ENCODE results near the gene RFLNA. TPM values are rescaled to one million over a fixed set of nuclear protein-coding genes. Genes with fewer than 3 reads are reported as not detected.

RFLNA gene
- total and polyA plus RNA-seq, 7 experiments from 2014 or later, result 0.09 TPM; not detected in 6

DNA sequence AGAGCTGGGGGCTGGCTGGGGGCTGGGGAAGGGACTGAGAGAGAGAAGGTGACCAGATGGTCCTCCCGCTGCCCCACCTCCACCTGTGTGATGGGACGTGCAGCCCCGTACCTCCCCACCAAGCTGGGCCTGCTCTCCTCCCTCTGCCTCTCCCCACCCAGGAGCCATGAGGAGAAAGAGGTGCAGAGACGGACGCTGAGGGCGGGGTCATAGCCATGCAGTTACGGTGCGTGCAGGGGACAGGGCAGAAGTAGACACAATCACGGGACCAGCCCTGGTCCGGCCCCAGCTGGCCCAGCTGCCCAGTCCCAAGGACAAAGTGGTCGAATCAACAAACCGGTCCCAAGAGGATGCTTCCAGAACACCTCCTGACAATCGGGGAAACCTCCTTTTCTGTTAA is 33.2 kb downstream of the RFLNA start:
- H3K4me3 ChIP-seq (ENCODE audit: low read length), result no peak overlapping the region
- Mint-ChIP-seq H3K27me3 (no peaks in the 10 kb centered on the region), H3K27ac (no peak overlapping the region), H3K36me3 (peaks cover 11 to 46% (median 19%) of the 10 kb centered on the region in 5 donors), H3K9me3 (peaks cover 0 to 19% (median 11%) of the 10 kb centered on the region in 11 donors), H3K4me1 (peaks cover 0 to 4% (median 0%) of the 10 kb centered on the region in 7 donors), H3K4me3 (no peak overlapping the region)
- no peaks in the 10 kb centered on the region for H3K27me3 ChIP-seq (ENCODE audit: control insufficient read depth in 2 of 2, insufficient read depth in 2 of 2, low read length in 2 of 2)
- H3K9me3 ChIP-seq (ENCODE audit: control insufficient read depth in 2 of 3, low read length in 3 of 3), result peaks cover 6 to 22% (median 9%) of the 10 kb centered on the region in 3 experiments
- ATAC-seq (no peak), DNase-seq (no peak)
- ChIA-PET POLR2A (no interaction called here), CTCF (no interaction called here)
- no peaks in the 10 kb centered on the region for H3K4me1 ChIP-seq (ENCODE audit: control insufficient read depth in 2 of 2, insufficient read depth in 2 of 2, low read length in 2 of 2)
- H3K36me3 ChIP-seq (ENCODE audit: control insufficient read depth in 2 of 3, insufficient read depth in 3 of 3, low read length in 3 of 3), result peaks cover 0 to 93% (median 11%) of the 10 kb centered on the region in 3 experiments
- intact Hi-C loops (cut with micrococcal nuclease), result no loop called here
- no peak overlapping the region for H3K27ac ChIP-seq (ENCODE audit: low read depth, low read length)

DNA sequence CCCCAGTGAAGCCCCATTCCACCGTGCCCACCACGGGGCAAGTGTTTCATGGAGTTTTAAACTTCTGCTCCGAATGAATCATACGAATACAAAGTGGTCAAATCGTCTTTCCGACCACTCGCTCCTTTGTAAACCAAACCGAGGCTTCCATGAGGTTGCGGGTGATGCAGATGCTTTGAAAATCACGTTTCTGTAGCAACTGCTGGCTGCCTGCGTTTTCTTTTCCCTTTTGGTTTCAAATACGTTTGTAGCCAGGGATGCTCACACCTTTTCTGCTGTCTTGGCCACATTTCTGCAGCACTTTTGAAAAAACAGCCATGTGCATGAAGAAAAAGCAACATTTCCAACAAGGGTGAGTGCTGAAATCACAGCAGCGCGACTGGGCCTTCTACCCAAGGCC is 33.7 kb downstream of the RFLNA start:
- ChIA-PET POLR2A (no interaction called here), CTCF (no interaction called here)
- H3K27ac ChIP-seq (ENCODE audit: low read depth, low read length), result no peak overlapping the region
- peaks cover 0 to 16% (median 9%) of the 10 kb centered on the region in 11 donors for H3K9me3 Mint-ChIP-seq
- no peak for DNase-seq
- H3K27ac Mint-ChIP-seq, result no peak overlapping the region
- no peaks in the 10 kb centered on the region for H3K27me3 ChIP-seq (ENCODE audit: control insufficient read depth in 2 of 2, insufficient read depth in 2 of 2, low read length in 2 of 2)
- no peaks in the 10 kb centered on the region for H3K27me3 Mint-ChIP-seq
- H3K4me1 Mint-ChIP-seq, result peaks cover 0 to 4% (median 0%) of the 10 kb centered on the region in 7 donors
- H3K9me3 ChIP-seq (ENCODE audit: control insufficient read depth in 2 of 3, low read length in 3 of 3), result peaks cover 5 to 19% (median 6%) of the 10 kb centered on the region in 3 experiments
- ATAC-seq, result no peak
- intact Hi-C loops (cut with micrococcal nuclease), result no loop called here
- H3K4me3 Mint-ChIP-seq, result no peak overlapping the region
- peaks cover 0 to 95% (median 12%) of the 10 kb centered on the region in 3 experiments for H3K36me3 ChIP-seq (ENCODE audit: control insufficient read depth in 2 of 3, insufficient read depth in 3 of 3, low read length in 3 of 3)
- no peaks in the 10 kb centered on the region for H3K4me1 ChIP-seq (ENCODE audit: control insufficient read depth in 2 of 2, insufficient read depth in 2 of 2, low read length in 2 of 2)
- H3K4me3 ChIP-seq (ENCODE audit: low read length), result no peak overlapping the region
- H3K36me3 Mint-ChIP-seq, result peaks cover 11 to 44% (median 18%) of the 10 kb centered on the region in 5 donors

DNA sequence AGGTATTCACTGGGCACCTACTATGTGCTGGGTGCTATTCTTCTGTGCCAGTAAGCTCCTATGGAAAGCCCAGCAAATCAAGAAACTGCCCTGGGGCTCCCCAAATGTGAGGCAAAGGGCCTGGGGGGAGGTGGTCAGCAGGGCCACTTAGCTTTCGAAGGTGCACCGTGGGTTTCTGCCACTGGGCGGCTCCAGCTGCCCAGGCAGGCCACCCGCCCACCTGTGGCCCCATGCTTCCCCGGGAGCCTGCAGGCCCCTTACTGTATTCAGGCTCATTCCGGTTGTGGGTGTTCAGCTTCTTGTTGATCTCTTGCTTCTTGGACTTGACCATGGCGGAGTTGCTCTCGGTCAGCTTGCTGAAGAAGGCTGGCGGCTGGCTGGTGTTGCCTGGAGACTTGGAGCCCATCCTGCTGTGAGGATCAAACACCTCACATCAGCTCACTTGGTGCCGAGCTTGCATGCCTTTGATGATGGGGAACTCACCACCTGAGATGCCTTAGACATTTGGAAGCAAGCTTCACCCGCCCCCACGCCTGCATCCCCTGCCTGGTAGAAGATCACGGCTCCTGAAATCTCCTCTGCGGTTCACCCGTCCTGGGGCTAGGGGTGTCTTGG is 37.3 kb downstream of the RFLNA start:
- H3K4me3 Mint-ChIP-seq, result no peak overlapping the region
- peaks cover 0 to 2% (median 0%) of the 10 kb centered on the region in 11 donors for H3K9me3 Mint-ChIP-seq
- H3K27ac ChIP-seq (ENCODE audit: low read depth, low read length), result no peak overlapping the region

DNA sequence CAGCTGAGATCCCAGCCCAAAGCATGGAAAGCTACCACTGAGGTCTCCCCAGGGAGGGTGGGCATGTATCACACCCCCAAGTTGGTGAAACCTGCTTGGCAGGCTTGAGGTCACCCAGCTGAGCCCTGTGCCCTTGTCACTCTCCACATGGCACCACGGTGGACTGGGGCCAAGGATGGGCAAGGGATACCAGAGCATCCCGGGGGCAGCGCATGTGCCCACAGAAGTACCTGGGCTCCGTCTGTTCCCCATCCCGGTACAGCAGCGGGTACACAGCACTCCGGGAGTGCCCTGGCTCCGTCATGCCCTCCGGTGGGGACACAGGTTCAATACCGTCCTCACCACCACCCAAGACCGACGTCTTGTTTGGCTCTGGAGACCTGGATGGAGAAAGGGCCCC is 38.0 kb downstream of the RFLNA start:
- CTCF ChIA-PET, result no interaction called here
- ATAC-seq, result no peak
- no peak overlapping the region for H3K27ac Mint-ChIP-seq

More for the DNA sequence above, 37.3 kb downstream of the RFLNA start:
- DNase-seq (no peak), ATAC-seq (no peak)
- intact Hi-C loops (cut with micrococcal nuclease), result no loop called here
- H3K4me1 ChIP-seq (ENCODE audit: control insufficient read depth in 2 of 2, insufficient read depth in 2 of 2, low read length in 2 of 2), result no peaks in the 10 kb centered on the region
- no peak overlapping the region for H3K4me3 ChIP-seq (ENCODE audit: low read length)
- H3K9me3 ChIP-seq (ENCODE audit: control insufficient read depth in 2 of 3, low read length in 3 of 3), result no peaks in the 10 kb centered on the region
- H3K27me3 ChIP-seq (ENCODE audit: control insufficient read depth in 2 of 2, insufficient read depth in 2 of 2, low read length in 2 of 2), result no peaks in the 10 kb centered on the region
- ChIA-PET CTCF (no interaction called here), POLR2A (no interaction called here)
- Mint-ChIP-seq H3K27me3 (no peaks in the 10 kb centered on the region), H3K27ac (no peak overlapping the region), H3K4me1 (peaks cover 0 to 1% (median 0%) of the 10 kb centered on the region in 7 donors), H3K36me3 (peaks cover 2 to 38% (median 7%) of the 10 kb centered on the region in 5 donors)
- peaks cover 0 to 95% (median 12%) of the 10 kb centered on the region in 3 experiments for H3K36me3 ChIP-seq (ENCODE audit: control insufficient read depth in 2 of 3, insufficient read depth in 3 of 3, low read length in 3 of 3)

DNA sequence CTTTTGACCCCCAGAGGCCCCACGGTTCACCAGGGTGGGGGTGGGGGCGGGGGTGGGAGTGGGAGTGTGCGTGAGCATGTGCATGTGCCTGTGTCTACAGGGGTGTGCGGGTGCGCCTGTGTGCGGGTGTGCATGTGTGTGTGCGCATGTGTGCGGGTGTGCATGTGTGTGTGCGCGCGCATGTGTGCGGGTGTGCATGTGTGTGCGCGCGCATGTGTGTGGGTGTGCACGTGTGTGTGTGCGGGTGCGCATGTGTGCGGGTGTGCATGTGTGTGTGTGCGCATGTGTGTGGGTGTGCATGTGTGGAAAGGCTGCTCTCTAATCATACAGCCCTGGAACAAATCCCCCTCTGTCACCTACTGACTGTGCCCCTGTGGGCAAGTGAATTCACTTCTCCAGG is 38.8 kb downstream of the RFLNA start:
- H3K9me3 Mint-ChIP-seq, result peaks cover 0 to 2% (median 0%) of the 10 kb centered on the region in 11 donors
- Histone ChIP-seq H3K4me1 (ENCODE audit: control insufficient read depth in 2 of 2, insufficient read depth in 2 of 2, low read length in 2 of 2) (no peaks in the 10 kb centered on the region), H3K27me3 (ENCODE audit: control insufficient read depth in 2 of 2, insufficient read depth in 2 of 2, low read length in 2 of 2) (no peaks in the 10 kb centered on the region), H3K36me3 (ENCODE audit: control insufficient read depth in 2 of 3, insufficient read depth in 3 of 3, low read length in 3 of 3) (peaks cover 0 to 94% (median 12%) of the 10 kb centered on the region in 3 experiments), H3K27ac (ENCODE audit: low read depth, low read length) (no peak overlapping the region), H3K4me3 (ENCODE audit: low read length) (no peak overlapping the region), H3K9me3 (ENCODE audit: control insufficient read depth in 2 of 3, low read length in 3 of 3) (no peaks in the 10 kb centered on the region)
- ATAC-seq (no peak), DNase-seq (no peak)
- peaks cover 7 to 44% (median 9%) of the 10 kb centered on the region in 5 donors for H3K36me3 Mint-ChIP-seq
- intact Hi-C loops (cut with micrococcal nuclease), result no loop called here
- H3K4me3 Mint-ChIP-seq, result no peak overlapping the region
- H3K27me3 Mint-ChIP-seq, result no peaks in the 10 kb centered on the region
- POLR2A ChIA-PET, result no interaction called here
- CTCF ChIA-PET, result no interaction called here
- peak overlapping the region in 2 of 9 donors; percentile 29 to 80 for H3K27ac Mint-ChIP-seq
- H3K4me1 Mint-ChIP-seq, result peaks cover 0 to 1% (median 0%) of the 10 kb centered on the region in 7 donors

More for the DNA sequence above, 38.0 kb downstream of the RFLNA start:
- H3K36me3 Mint-ChIP-seq, result peaks cover 5 to 44% (median 9%) of the 10 kb centered on the region in 5 donors
- POLR2A ChIA-PET, result no interaction called here
- H3K9me3 Mint-ChIP-seq, result peaks cover 0 to 2% (median 0%) of the 10 kb centered on the region in 11 donors
- Histone ChIP-seq H3K4me1 (ENCODE audit: control insufficient read depth in 2 of 2, insufficient read depth in 2 of 2, low read length in 2 of 2) (no peaks in the 10 kb centered on the region), H3K27ac (ENCODE audit: low read depth, low read length) (no peak overlapping the region), H3K27me3 (ENCODE audit: control insufficient read depth in 2 of 2, insufficient read depth in 2 of 2, low read length in 2 of 2) (no peaks in the 10 kb centered on the region), H3K36me3 (ENCODE audit: control insufficient read depth in 2 of 3, insufficient read depth in 3 of 3, low read length in 3 of 3) (peaks cover 0 to 95% (median 12%) of the 10 kb centered on the region in 3 experiments), H3K9me3 (ENCODE audit: control insufficient read depth in 2 of 3, low read length in 3 of 3) (no peaks in the 10 kb centered on the region), H3K4me3 (ENCODE audit: low read length) (no peak overlapping the region)
- intact Hi-C loops (cut with micrococcal nuclease), result no loop called here
- no peak for DNase-seq
- no peak overlapping the region for H3K4me3 Mint-ChIP-seq
- peaks cover 0 to 1% (median 0%) of the 10 kb centered on the region in 7 donors for H3K4me1 Mint-ChIP-seq
- no peaks in the 10 kb centered on the region for H3K27me3 Mint-ChIP-seq

DNA sequence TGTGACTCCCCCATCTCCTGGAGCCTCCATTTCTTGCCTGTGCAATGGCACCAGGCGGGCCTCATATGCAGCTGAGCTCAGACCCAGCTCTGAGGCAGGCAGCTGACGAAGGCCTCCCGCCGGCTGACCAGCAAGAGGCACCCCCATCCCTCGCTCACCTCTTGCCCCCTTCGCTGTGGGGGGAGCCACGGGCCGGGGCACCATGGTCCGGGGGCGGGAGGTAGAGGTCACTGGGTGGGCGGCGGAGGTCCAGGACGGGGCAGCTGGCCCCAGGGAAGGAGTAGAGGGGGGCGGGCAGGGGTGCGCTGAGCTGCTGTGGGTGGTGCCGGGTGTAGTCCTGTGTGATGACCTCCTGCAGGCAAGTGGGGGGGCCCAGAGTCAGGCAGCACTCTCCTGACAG is 39.4 kb downstream of the RFLNA start:
- intact Hi-C loops (cut with micrococcal nuclease), result no loop called here
- H3K9me3 Mint-ChIP-seq, result peaks cover 0 to 2% (median 0%) of the 10 kb centered on the region in 11 donors
- H3K4me3 Mint-ChIP-seq, result no peak overlapping the region
- ChIA-PET POLR2A (no interaction called here), CTCF (no interaction called here)
- peak overlapping the region in 1 of 9 donors; percentile 80 for H3K27ac Mint-ChIP-seq
- peaks cover 0 to under 1% (median 0%) of the 10 kb centered on the region in 7 donors for H3K4me1 Mint-ChIP-seq
- Histone ChIP-seq H3K27me3 (ENCODE audit: control insufficient read depth in 2 of 2, insufficient read depth in 2 of 2, low read length in 2 of 2) (no peaks in the 10 kb centered on the region), H3K27ac (ENCODE audit: low read depth, low read length) (no peak overlapping the region), H3K4me1 (ENCODE audit: control insufficient read depth in 2 of 2, insufficient read depth in 2 of 2, low read length in 2 of 2) (no peaks in the 10 kb centered on the region), H3K36me3 (ENCODE audit: control insufficient read depth in 2 of 3, insufficient read depth in 3 of 3, low read length in 3 of 3) (peaks cover 0 to 88% (median 12%) of the 10 kb centered on the region in 3 experiments), H3K9me3 (ENCODE audit: control insufficient read depth in 2 of 3, low read length in 3 of 3) (no peaks in the 10 kb centered on the region), H3K4me3 (ENCODE audit: low read length) (no peak overlapping the region)
- H3K36me3 Mint-ChIP-seq, result peaks cover 7 to 41% (median 10%) of the 10 kb centered on the region in 5 donors
- no peaks in the 10 kb centered on the region for H3K27me3 Mint-ChIP-seq
- DNase-seq (no peak), ATAC-seq (no peak)

DNA sequence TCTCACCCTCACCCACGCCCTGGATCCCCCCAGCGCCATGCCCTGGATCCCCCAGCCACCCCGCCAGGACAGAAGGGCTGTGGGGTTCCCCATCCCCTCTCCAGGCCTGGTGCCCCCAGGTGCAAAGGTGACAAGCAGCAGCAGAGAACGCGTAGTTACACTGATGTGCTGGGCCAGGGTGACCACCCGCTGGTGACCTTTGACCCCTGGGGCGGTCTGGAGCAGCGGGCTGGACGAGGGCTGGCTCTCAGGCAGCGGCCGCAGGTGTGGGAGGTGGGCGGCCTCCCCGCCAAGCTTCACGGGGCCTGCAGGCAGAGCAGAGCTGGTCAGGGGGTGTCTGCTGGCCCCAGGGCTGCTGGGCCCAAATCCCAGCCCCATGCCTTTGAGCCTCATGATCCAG is 40.1 kb downstream of the RFLNA start:
- H3K4me3 Mint-ChIP-seq, result no peak overlapping the region
- Histone ChIP-seq H3K27ac (ENCODE audit: low read depth, low read length) (no peak overlapping the region), H3K4me3 (ENCODE audit: low read length) (no peak overlapping the region), H3K36me3 (ENCODE audit: control insufficient read depth in 2 of 3, insufficient read depth in 3 of 3, low read length in 3 of 3) (peaks cover 0 to 83% (median 12%) of the 10 kb centered on the region in 3 experiments), H3K9me3 (ENCODE audit: control insufficient read depth in 2 of 3, low read length in 3 of 3) (no peaks in the 10 kb centered on the region), H3K4me1 (ENCODE audit: control insufficient read depth in 2 of 2, insufficient read depth in 2 of 2, low read length in 2 of 2) (no peaks in the 10 kb centered on the region), H3K27me3 (ENCODE audit: control insufficient read depth in 2 of 2, insufficient read depth in 2 of 2, low read length in 2 of 2) (no peaks in the 10 kb centered on the region)
- H3K36me3 Mint-ChIP-seq, result peaks cover 5 to 34% (median 9%) of the 10 kb centered on the region in 5 donors
- ChIA-PET POLR2A (no interaction called here), CTCF (no interaction called here)
- H3K27ac Mint-ChIP-seq, result no peak overlapping the region
- no peaks in the 10 kb centered on the region for H3K4me1 Mint-ChIP-seq
- no peak for DNase-seq
- no peak for ATAC-seq
- H3K27me3 Mint-ChIP-seq, result no peaks in the 10 kb centered on the region
- peaks cover 0 to 2% (median 0%) of the 10 kb centered on the region in 11 donors for H3K9me3 Mint-ChIP-seq
- intact Hi-C loops (cut with micrococcal nuclease), result no loop called here

Data from naive thymus-derived CD4-positive, alpha-beta T cell (primary cell).